NCI-H510A treated with DMSO at 0.1 percent for 48 hours (cell line): ENCODE measurements around the gene MBTPS1.

Experiments
- DNase-seq: peaks from one replicate; lab custom pipeline; 2025; lab: John Stamatoyannopoulos, UW

The MBTPS1 gene

DNA sequence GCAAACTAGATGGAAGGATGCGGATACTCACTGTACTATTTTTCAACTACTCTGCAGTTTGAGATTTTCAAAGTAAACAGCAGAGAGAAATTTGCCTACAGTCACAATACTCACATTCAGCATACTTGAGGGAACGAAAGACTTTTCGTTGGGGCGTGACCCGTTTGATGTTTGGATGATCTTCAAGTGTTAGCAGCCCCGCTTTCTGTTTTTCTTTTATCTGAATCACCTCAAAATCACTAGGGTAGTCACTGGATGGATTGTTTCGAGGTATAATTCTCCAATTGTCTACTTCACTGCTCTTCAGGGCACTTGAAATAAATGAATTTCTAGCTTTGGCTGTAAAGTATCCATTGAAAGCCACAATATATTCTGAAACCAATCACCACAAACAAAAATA lies 17.8 kb downstream of the MBTPS1 start:
- no peak for DNase-seq

- DNase-seq, result peak; percentile 52
Observed at GRCh38 chr16:84096447-84097005, 20.2 kb downstream of the MBTPS1 start.

- no peak for DNase-seq
Observed at GRCh38 chr16:84095466-84095865, 21.3 kb downstream of the MBTPS1 start.

DNA sequence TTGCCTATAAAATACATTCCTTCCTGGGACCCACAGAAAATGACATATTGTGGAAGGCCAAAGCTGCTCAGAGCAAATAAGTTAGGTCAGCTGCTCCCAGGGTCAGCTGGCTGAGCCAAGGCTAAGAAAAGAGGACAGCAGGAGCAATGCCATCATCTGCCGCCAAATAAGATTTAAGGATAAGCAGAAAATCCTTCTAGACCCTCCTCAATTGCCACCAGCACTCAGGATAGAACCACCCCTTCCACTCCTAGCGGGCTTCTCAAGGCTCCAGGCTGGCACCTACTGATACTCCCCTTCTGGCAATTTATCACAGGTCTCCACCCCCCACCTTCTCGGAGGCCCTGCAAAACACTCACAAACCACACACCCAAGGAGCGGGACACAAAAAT lies 22.9 kb downstream of the MBTPS1 start:
- no peak for DNase-seq

DNA sequence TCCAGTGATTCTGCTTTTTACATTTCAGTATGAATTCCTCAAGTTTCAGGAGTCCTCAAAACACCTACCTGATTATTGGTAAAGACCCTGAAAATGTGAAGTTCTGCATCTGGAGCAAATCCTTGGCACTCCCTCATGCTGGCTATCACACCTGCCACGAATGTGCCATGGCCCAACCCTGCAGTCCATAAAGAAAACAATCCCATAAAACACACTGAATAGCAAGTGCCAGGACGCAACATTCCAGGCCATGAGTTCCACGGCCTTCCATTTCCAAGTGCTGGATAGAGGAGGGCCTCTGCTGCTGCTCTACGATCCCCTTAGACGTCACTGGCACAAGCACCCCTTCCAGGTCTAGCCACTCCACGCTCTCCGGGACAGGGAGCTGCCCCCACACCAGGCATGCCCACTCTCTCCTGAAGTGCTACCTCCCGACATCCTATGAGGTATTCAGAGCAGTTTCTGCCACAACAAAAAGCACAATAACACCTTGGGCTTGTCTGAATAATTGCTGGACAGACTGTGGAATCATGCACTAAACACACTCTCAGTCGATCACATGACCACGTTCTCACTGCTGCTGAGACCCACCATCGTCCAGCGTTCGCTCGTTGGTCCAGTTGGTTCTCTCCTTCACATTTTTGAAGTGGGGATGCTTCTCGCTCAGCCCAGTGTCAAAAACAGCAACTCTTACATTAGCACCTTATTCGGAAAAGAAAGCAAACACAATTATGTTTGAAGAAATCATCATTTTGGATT lies 23.4 kb downstream of the MBTPS1 start:
- DNase-seq, result no peak

- no peak for DNase-seq
Observed at GRCh38 chr16:84091460-84091859, 25.3 kb downstream of the MBTPS1 start.

DNA sequence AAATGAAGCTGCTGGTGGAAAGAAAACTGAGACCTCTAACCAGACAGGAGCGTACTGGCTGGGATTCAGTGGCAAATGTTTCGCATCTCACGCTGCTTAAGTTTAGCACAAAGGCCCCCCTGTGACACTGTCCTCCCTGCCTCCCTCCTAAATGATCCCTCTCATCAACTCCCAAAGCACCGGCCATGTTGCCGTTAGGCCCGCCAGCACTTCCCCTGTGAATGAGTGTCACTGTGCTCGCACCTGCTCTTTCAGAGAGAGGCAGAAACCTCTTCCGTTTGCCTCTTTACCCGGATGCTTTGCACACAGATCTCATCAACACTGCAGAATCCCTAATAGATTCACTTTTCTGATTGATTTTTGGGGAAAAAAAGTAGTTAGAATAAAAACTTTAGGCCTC lies 26.5 kb downstream of the MBTPS1 start:
- DNase-seq, result no peak

DNA sequence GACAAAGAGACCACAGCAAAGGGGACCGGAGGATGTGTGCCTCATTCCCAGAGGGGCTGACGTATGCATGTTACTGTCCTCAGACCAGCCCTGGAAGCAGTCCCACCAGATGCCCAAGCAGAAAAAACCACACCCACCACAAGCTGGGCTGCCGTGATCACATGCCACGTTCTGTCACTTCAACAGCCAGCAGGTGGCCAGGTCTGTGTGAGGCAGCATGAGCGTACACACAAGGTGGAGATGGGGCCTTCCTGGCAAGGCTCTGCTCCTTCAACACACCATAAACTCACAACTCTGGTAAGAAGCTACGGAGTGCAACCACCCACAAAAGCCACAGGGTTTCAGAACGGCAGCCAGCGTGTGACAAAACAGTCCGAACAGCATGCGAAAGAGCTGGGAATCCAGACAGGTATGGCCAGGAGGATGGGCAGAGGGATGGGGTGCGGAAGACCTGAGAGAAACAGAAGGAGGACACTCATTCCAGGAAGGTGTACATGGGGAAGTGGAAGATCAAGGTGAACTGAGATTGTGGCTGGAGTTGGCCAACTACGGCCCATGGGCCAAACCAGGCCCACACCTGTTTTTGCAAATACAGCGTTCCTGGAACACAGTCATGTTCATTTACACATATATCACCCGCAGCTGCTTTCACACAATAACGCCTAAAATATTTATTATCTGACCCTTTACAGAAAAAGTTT lies 27.9 kb downstream of the MBTPS1 start:
- DNase-seq, result no peak

DNA sequence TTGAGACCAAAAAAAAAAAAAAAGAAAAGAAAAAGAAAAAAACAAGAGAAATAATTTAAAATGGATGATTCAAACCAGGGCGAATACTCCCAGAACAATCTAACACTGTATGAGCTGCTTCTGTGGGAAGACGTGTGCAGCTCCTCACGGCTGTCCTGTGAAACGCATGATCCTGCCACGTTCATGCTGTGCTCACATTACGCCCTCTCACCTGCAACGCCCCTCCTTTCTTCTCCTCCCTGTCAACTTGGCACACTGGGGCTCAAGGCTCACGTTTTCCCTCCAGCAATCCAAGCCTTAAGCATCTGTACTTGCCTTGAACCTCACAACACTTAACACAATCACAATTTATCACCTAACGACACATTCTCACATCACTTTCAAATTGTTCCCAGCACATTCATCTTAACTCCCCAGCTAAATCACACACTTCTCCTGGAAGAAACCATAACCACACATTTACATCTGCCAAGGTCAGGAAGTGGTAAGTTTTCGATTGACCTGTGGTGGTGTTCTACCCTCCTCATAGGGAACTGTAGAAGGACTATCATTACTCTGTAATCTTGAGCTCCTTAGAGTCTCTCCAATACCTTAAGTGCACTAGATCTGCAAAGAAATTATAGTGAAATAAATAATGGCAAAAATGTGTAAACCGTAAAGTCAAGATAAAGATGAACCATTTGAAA lies 29.1 kb downstream of the MBTPS1 start:
- DNase-seq, result no peak

GRCh38 chr16:84087001-84087400 lies 29.7 kb downstream of the MBTPS1 start:
- DNase-seq, result no peak

- DNase-seq, result no peak
Observed at GRCh38 chr16:84086341-84086740, 30.4 kb downstream of the MBTPS1 start.

DNA sequence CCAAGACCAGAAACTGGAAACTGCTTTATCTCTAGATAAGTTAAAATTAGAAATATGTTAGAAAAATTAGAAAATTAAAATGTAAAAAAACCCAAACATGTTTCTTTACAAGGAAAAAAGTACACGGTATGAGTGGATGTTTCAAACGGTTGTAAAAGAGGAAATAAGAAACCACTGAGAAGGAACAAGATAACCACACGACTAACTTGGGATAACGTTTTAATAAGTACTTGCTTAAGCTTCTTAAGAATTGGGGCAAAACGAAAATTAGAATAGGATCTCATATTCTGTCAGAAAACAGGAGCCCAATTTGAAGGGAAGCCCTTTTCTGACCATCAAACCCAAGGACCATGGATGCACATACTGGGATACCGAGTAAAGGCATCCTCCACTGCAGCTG lies 31.0 kb downstream of the MBTPS1 start:
- no peak for DNase-seq

DNA sequence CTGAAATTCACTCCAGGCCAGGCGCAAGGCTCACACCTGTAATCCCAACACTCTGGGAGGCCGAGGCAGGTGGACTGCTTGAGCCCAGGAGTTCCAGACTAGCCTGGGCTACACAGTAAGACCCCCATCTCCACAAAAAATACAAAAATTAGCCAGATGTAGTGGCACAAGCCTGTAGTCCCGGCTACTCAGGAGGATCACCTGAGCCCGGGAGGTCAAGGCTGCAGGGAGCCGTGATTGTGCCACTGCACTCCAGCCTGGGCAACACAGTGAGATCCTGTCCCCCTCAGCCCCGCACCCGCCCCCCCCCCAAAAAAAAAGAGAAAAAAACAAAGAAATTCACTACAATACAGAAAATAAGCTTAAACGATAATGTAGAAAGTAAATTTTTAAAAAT lies 31.5 kb downstream of the MBTPS1 start:
- DNase-seq, result no peak

- peak; percentile 30 for DNase-seq
Observed at GRCh38 chr16:84084570-84085270, 32.0 kb downstream of the MBTPS1 start.

DNA sequence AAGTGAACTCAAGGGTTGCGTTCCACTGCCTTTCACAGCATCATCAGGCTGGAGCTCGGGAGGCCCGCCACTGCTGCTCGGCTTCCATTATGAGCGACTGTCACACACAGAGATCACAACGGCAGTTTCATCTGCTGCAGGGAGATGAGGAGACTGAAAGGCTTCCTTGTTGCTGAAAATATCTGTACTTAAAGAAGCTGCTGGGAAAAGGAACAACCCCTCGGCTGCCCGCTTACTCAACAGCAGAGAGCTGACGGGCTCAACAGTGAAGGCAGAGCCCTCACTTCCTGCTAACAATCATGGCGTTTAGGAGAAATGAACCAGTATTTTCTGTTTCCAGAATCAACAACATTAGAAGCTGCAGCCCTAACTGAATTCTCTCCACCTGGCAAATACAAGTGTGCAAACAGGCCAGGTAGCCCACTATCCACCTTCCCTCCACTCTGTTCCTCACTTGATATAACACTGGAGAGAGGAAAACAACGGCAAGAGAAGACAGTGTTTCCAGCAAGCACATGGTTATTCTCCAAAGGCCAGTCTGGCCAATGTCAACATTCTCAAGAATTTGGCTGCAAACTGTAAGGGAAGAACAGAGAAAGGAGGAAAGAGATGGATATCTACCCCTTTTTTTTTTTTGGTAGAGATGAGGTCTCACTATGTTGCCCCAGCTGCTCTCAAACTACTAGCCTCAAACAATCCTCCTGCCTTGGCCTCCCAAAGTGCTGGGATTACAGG lies 33.7 kb downstream of the MBTPS1 start:
- no peak for DNase-seq

- no peak for DNase-seq
Observed at GRCh38 chr16:84082110-84082509, 34.6 kb downstream of the MBTPS1 start.

DNA sequence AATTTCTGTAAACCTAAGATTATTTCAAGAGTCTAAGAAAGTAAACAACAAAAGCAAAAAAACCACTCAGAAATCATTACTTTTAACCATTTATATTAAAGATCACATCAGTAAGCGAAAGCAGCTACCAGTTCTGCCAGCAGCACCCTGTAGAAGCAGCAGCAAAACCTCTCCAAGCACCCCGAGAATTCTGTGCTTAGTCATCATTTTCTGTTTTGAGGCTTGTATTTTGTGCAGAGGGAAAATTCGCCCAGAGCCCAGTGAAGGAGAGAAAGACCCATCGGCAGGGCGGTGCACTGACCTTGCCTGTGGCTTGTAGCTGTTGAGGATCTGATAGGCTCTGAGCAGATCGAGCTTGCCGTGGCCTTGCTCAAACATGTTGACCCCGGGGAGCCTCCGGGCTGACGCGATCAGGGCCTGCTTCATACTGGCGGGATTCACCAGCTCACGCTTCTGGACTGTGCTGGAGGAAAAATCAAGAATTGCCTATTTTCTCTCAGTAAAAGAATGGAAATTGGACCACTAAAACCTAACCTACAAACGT lies 35.2 kb downstream of the MBTPS1 start:
- DNase-seq, result no peak

- DNase-seq, result no peak
Observed at GRCh38 chr16:84080813-84081212, 35.9 kb downstream of the MBTPS1 start.

- no peak for DNase-seq
Observed at GRCh38 chr16:84080378-84080777, 36.4 kb downstream of the MBTPS1 start.

DNA sequence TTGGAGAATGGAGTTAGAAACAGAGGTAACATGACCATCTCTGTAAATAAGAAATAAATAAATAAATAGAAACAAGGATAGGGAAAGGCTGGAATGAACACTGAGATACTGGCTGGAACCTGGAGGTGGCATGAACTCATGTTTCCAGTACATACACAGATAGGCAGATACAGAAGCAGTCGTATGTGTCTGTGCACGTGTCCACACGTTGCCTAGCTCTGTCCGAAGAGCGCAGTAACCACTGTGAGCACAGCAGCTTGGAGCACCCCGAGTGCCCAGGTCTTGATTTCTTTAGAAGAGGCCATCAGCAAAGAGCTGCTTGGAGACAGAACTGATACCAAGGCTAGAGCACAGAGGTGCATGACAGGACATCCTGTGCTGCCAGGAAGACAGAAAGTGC lies 37.1 kb downstream of the MBTPS1 start:
- no peak for DNase-seq

DNA sequence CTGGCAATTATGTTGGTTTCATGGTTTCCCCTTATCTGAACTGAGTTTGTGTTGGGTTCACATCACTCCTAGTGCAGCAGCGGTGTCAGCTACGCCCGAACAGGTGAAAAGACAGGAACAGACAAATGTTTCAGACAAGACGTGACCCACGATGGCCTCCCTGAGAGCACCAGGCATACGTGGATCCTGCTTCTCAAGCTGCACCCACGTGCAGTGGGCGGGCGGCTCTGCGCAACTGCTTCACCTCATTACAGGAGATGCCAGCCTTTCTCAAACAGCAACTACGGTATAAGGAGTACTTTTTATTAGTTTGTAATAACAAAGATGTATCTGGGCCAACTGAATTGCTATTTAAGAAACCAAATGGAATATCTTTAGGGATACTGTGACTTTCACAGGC lies 41.4 kb downstream of the MBTPS1 start:
- no peak for DNase-seq
